ENCODE data around the gene MAP4K2.
"Not testable (repeated sequence)": the region's sequence is repeated elsewhere in the genome, so short reads cannot be mapped to it uniquely, and the experiment has no call there.

Gene MAP4K2

GRCh38 chr11:64838600-64839334, 35.8 kb upstream of the MAP4K2 start:
- DNase-seq: no peak

- DNase-seq: no peak
Measured at GRCh38 chr11:64837887-64838351, 34.9 kb upstream of the MAP4K2 start.

GRCh38 chr11:64836448-64837072, 33.5 kb upstream of the MAP4K2 start:
- DNase-seq: no peak

GRCh38 chr11:64835616-64836447, 32.8 kb upstream of the MAP4K2 start:
- DNase-seq: no peak

- no peak for DNase-seq
Measured at GRCh38 chr11:64834723-64835615, 32.0 kb upstream of the MAP4K2 start.

- no peak for DNase-seq
Measured at GRCh38 chr11:64834031-64834722, 31.2 kb upstream of the MAP4K2 start.

GRCh38 chr11:64833509-64833908, 30.5 kb upstream of the MAP4K2 start:
- no peak for DNase-seq

GRCh38 chr11:64833198-64833502, 30.1 kb upstream of the MAP4K2 start:
- no peak for DNase-seq

- no peak for DNase-seq
Measured at GRCh38 chr11:64832467-64833197, 29.6 kb upstream of the MAP4K2 start.

- no peak for DNase-seq
Measured at GRCh38 chr11:64831411-64831891, 28.4 kb upstream of the MAP4K2 start.

GRCh38 chr11:64829536-64830251, 26.7 kb upstream of the MAP4K2 start:
- DNase-seq: no peak

- DNase-seq: no peak
Measured at GRCh38 chr11:64827451-64827839, 24.4 kb upstream of the MAP4K2 start.

- no peak for DNase-seq
Measured at GRCh38 chr11:64826578-64827450, 23.8 kb upstream of the MAP4K2 start.

- no peak for DNase-seq
Measured at GRCh38 chr11:64826062-64826461, 23.0 kb upstream of the MAP4K2 start.

- DNase-seq: no peak
Measured at GRCh38 chr11:64823568-64824119, 20.6 kb upstream of the MAP4K2 start.

GRCh38 chr11:64817476-64817875, 14.5 kb upstream of the MAP4K2 start:
- no peak for DNase-seq

- not testable (repeated sequence) for DNase-seq
Measured at GRCh38 chr11:64815433-64815832, 12.4 kb upstream of the MAP4K2 start.

- DNase-seq: no peak
Measured at GRCh38 chr11:64814712-64815187, 11.7 kb upstream of the MAP4K2 start.

GRCh38 chr11:64813826-64814225, 10.8 kb upstream of the MAP4K2 start:
- no peak for DNase-seq
